HepG2 (cell line): Measurements from ENCODE around the gene RB1. TPM values are rescaled to one million over a fixed set of nuclear protein-coding genes. Genes with fewer than 3 reads are reported as not detected.

Experiments used
- ATAC-seq: fragments of 200-7000 bp; cut with Tn5 transposase; 3 replicates; pipeline ENCODE4 v1.9.1; 2020; ENCODE audit warnings: mild to moderate bottlenecking, moderate library complexity
- BruUV-seq: library from RNA; stranded (reverse); fragments of 400-500 nt; replicated peaks from 2 replicates; lab custom pipeline; 2021; lab: Mats Ljungman, UMichigan
- CTCF ChIA-PET: fragments of 300-600 bp; formaldehyde crosslinking; extraction: SDS; loops from one replicate; lab custom pipeline; 2021; ENCODE audit warnings: low total read pairs, inconsistent platforms, low intra/inter-chr PET ratio; lab: Yijun Ruan, JAX
- POLR2A ChIA-PET: fragments of 350-600 bp; sonication (Branson Sonifier 250); formaldehyde crosslinking; loops from one replicate; lab custom pipeline; 2020; ENCODE audit warnings: antibody characterized with exemption, inconsistent platforms; lab: Yijun Ruan, JAX
- DNase-seq: peaks from one replicate; pipeline ENCODE4 v3.0.0-alpha.2; 2015; ENCODE audit warnings: low spot score
- FAIRE-seq: peaks from 3 replicates; lab custom pipeline; 2011; peaks lifted over from hg19 to GRCh38; lab: Jason Lieb, UNC
- H2AFZ ChIP-seq: one replicate; pipeline ENCODE4 v1.6.1; 2011; ENCODE audit warnings: low read length, inconsistent platforms
- H3K27ac ChIP-seq: fragments of 300-600 bp; 3 replicates; pipeline ENCODE4 v1.8.0; 2011; ENCODE audit warnings: mixed run types, mild to moderate bottlenecking, mixed read lengths, low read length, inconsistent platforms; ENCODE audit not compliant: insufficient read depth; ENCODE audit errors: extremely low read length
- H3K27me3 ChIP-seq, 2 experiments: fragments of 200-600 bp in 1 of 2; 2 replicates in 1 of 2; 3 replicates in 1 of 2; pipeline versions ENCODE4 v1.6.0 to v1.8.0; 2011; ENCODE audit warnings: low read length in 2 of 2, mild to moderate bottlenecking in 2 of 2, moderate library complexity in 2 of 2, inconsistent platforms in 1 of 2; ENCODE audit not compliant: insufficient read depth in 2 of 2, control insufficient read depth in 1 of 2
- H3K36me3 ChIP-seq, 2 experiments: fragments of 200-600 bp in 1 of 2; replicated peaks in 1 of 2; 2 replicates in 1 of 2; 3 replicates in 1 of 2; pipeline versions ENCODE4 v1.5.1 to v1.8.0; 2011; ENCODE audit warnings: low read length in 2 of 2, inconsistent platforms in 1 of 2; ENCODE audit not compliant: insufficient read depth in 2 of 2, control insufficient read depth in 1 of 2
- H3K4me1 ChIP-seq: 2 replicates; pipeline ENCODE4 v1.5.1; 2012; ENCODE audit warnings: low read length, inconsistent platforms; ENCODE audit not compliant: insufficient read depth
- H3K4me2 ChIP-seq: 2 replicates; pipeline ENCODE4 v1.6.0; 2011; ENCODE audit warnings: low read depth, low read length, inconsistent platforms
- H3K4me3 ChIP-seq, 3 experiments: fragments of 200-600 bp in 1 of 3; sonication (generic), shearing (Covaris generic) in 1 of 3; replicated peaks in 1 of 3; 2 replicates each; pipeline ENCODE4 v1.5.1; 2011 to 2016; ENCODE audit warnings: low read length in 3 of 3, inconsistent platforms in 2 of 3, low read depth in 2 of 3, mild to moderate bottlenecking in 2 of 3, control low read depth in 1 of 3, mixed read lengths in 1 of 3; ENCODE audit not compliant: insufficient read depth in 1 of 3
- H3K79me2 ChIP-seq: one replicate; pipeline ENCODE4 v1.6.1; 2011; ENCODE audit warnings: low read length, inconsistent platforms; ENCODE audit not compliant: insufficient read depth
- H3K9ac ChIP-seq: 2 replicates; pipeline ENCODE4 v1.6.0; 2011; ENCODE audit warnings: mild to moderate bottlenecking, low read depth, low read length, inconsistent platforms; ENCODE audit not compliant: insufficient read depth
- H3K9me3 ChIP-seq: 2 replicates; pipeline ENCODE4 v1.5.1; 2012; ENCODE audit warnings: mild to moderate bottlenecking, low read length
- H4K20me1 ChIP-seq: 2 replicates; pipeline ENCODE4 v1.6.0; 2011; ENCODE audit warnings: inconsistent platforms, mild to moderate bottlenecking, low read length, moderate library complexity; ENCODE audit not compliant: insufficient read depth
- DZIP1 ChIP-seq: sonication (generic); formaldehyde crosslinking; IDR thresholded peaks from 2 replicates; pipeline ENCODE4 v1.5.0; 2020; ENCODE audit warnings: mild to moderate bottlenecking, missing genetic modification reagents
- HNF1A ChIP-seq, 2 experiments: sonication (generic) in 1 of 2; formaldehyde crosslinking in 1 of 2; IDR thresholded peaks; 2 replicates each; pipeline versions ENCODE4 v1.4.0 to v1.6.1; 2016 to 2020; ENCODE audit warnings: borderline replicate concordance in 1 of 2, low read depth in 1 of 2, mild to moderate bottlenecking in 1 of 2, missing genetic modification reagents in 1 of 2
- RERE ChIP-seq: IDR thresholded peaks from 2 replicates; pipeline ENCODE4 v1.6.1; 2016; ENCODE audit warnings: low read depth, missing genetic modification reagents, missing compliant biosample characterization
- ZNF562 ChIP-seq: sonication (generic); formaldehyde crosslinking; IDR thresholded peaks from 2 replicates; pipeline ENCODE4 v1.8.0; 2022; ENCODE audit warnings: missing genetic modification reagents, borderline replicate concordance
- WGBS: methylation state at CpG from one replicate; pipeline ENCODE4 v1.1.6; 2017; ENCODE audit warnings: low lambda C conversion rate; 5-methylcytosine and 5-hydroxymethylcytosine counted together
- in situ Hi-C: cut with HindIII; loops from 2 replicates; pipeline ENCODE4 v1.10.0; 2017; ENCODE audit warnings: low pct_unique_long_range_greater_than_20kb; ENCODE audit not compliant: extremely low pct_ligation_motif_present
- intact Hi-C: fragments of 100-400 bp; cut with micrococcal nuclease; formaldehyde crosslinking; loops from one replicate; pipeline ENCODE4 v1.10.0; 2022; ENCODE audit not compliant: unreplicated experiment
- polyA plus RNA-seq, 8 experiments: library from polyadenylated mRNA; depleted of rRNA in 3 of 8; stranded (reverse) in 7 of 8; unstranded in 1 of 8; fragments of >200 nt; fragmentation: Illumina TruSeq in 4 of 8; extraction: Trizol in 4 of 8; gene quantifications; 2 replicates each; pipeline versions ENCODE4 v1.2.1 to v1.2.3, GENCODE V29; 2011 to 2016; ENCODE audit warnings: low read depth in 4 of 8, missing spikeins in 1 of 8, mixed read lengths in 1 of 8; ENCODE audit not compliant: insufficient read depth in 1 of 8
- total RNA-seq, 5 experiments: library from RNA; depleted of rRNA; stranded (reverse); fragments of >200 nt; fragmentation: Illumina TruSeq; extraction: Trizol; gene quantifications; 2 replicates each; pipeline ENCODE4 v1.2.3, GENCODE V29; 2016; ENCODE audit warnings: low read depth in 1 of 5

The RB1 gene
- total and polyA plus RNA-seq, 2 of the 13 experiments (the other 11 are each of a cell fraction or from before 2014, with no cell fraction given): 15.6 to 23.7 TPM

- H3K4me2 ChIP-seq: no peak overlapping the region
- CTCF ChIA-PET: no interaction called here
- peaks cover 40% of the 10 kb centered on the region for H3K4me1 ChIP-seq
- H3K79me2 ChIP-seq: peaks cover 34% of the 10 kb centered on the region
- DNase-seq (no peak), FAIRE-seq (no peak), ATAC-seq (no peak)
- H4K20me1 ChIP-seq: peaks cover under 1% of the 10 kb centered on the region; the same call in 1 of the 2 replicates
- no peak overlapping the region for H3K27ac ChIP-seq
- no TSS peak for BruUV-seq
- 0 out of 5 replicates have a peak, but pooled peaks cover 0 to 3% of the 10 kb centered on the region in 2 experiments for H3K36me3 ChIP-seq
- H3K4me3 ChIP-seq: no peak overlapping the region
- intact Hi-C loops: loop anchor here (10.0 kb wide), 1 partner anchor 170 kb away; no protein-coding TSS in a partner anchor
- H3K9ac ChIP-seq: no peak overlapping the region
- in situ Hi-C loops: no loop called here
- H2AFZ ChIP-seq: no peak overlapping the region
- WGBS: 94% methylated on average over 1 of the region's 1 CpG
- POLR2A ChIA-PET: no interaction called here
- H3K9me3 ChIP-seq: no peaks in the 10 kb centered on the region
- TF ChIP-seq RERE (CRISPR knock-in tag): no peak
- TF ChIP-seq DZIP1 (CRISPR knock-in tag): no peak
- no peak for TF ChIP-seq ZNF562 (CRISPR knock-in tag)
- no peak for TF ChIP-seq HNF1A (IDR thresholded peaks at IDR 0.05; ENCODE audit: low read depth)
- no peak for TF ChIP-seq HNF1A (CRISPR knock-in tag; IDR thresholded peaks at IDR 0.05; ENCODE audit: borderline replicate concordance)
- no peaks in the 10 kb centered on the region for H3K27me3 ChIP-seq
These were observed 101.4 kb downstream of the RB1 start for GRCh38 chr13:48404952-48405351.
